GM12878 (cell line): ENCODE data around the gene SLF1. TPM values are rescaled to one million over a fixed set of nuclear protein-coding genes. Genes with fewer than 3 reads are reported as not detected.

ENCODE experiments used
- ATAC-seq: fragments of 200-7000 bp; cut with Tn5 transposase; 3 replicates; pipeline ENCODE4 v1.9.1; 2020; ENCODE audit warnings: mild to moderate bottlenecking, moderate library complexity
- BruUV-seq: library from RNA; stranded (reverse); fragments of 400-500 nt; replicated peaks from 2 replicates; lab custom pipeline; 2021; lab: Mats Ljungman, UMichigan
- CTCF ChIA-PET: fragments of 300-600 bp; sonication (Branson Sonifier 250); formaldehyde crosslinking; extraction: SDS; loops from one replicate; lab custom pipeline; 2021; ENCODE audit warnings: inconsistent platforms; lab: Yijun Ruan, JAX
- POLR2A ChIA-PET: fragments of 350-600 bp; formaldehyde crosslinking; extraction: SDS; loops from one replicate; lab custom pipeline; 2021; ENCODE audit warnings: inconsistent platforms; lab: Charles Lee
- RAD21 ChIA-PET: fragments of 300-600 bp; sonication (Branson Sonifier 250); formaldehyde crosslinking; loops from one replicate; lab custom pipeline; 2023; ENCODE audit warnings: antibody characterized with exemption; ENCODE audit not compliant: unreplicated experiment; lab: Charles Lee
- SMC1A ChIA-PET: fragments of 300-600 bp; sonication (Branson Sonifier 250); formaldehyde crosslinking; loops from one replicate; lab custom pipeline; 2023; ENCODE audit not compliant: unreplicated experiment, uncharacterized antibody; lab: Charles Lee
- DNase-seq: peaks from one replicate; pipeline ENCODE4 v3.0.0-alpha.2; 2011; ENCODE audit warnings: low read depth, low spot score
- FAIRE-seq: peaks from 3 replicates; lab custom pipeline; 2011; peaks lifted over from hg19 to GRCh38; lab: Jason Lieb, UNC
- H2AFZ ChIP-seq: 2 replicates; pipeline ENCODE4 v1.6.0; 2011; ENCODE audit warnings: low read depth, low read length, control low read depth; ENCODE audit not compliant: control insufficient read depth
- H3K27ac ChIP-seq: 2 replicates; pipeline ENCODE4 v1.5.1; 2011; ENCODE audit warnings: control low read depth; ENCODE audit not compliant: control insufficient read depth, insufficient read depth
- H3K27me3 ChIP-seq, 2 experiments: replicated peaks in 1 of 2; 2 replicates each; pipeline versions ENCODE4 v1.6.0 to v1.6.1; 2011; ENCODE audit warnings: low read length in 1 of 2; ENCODE audit not compliant: control insufficient read depth in 2 of 2, insufficient read depth in 2 of 2
- H3K36me3 ChIP-seq, 2 experiments: 2 replicates each; pipeline ENCODE4 v1.5.1; 2011; ENCODE audit warnings: low read length in 1 of 2; ENCODE audit not compliant: control insufficient read depth in 2 of 2, insufficient read depth in 2 of 2
- H3K4me1 ChIP-seq: 2 replicates; pipeline ENCODE4 v1.6.1; 2011; ENCODE audit warnings: mild to moderate bottlenecking, low read length, moderate library complexity, mixed read lengths; ENCODE audit not compliant: control insufficient read depth, insufficient read depth
- H3K4me2 ChIP-seq: 2 replicates; pipeline ENCODE4 v1.6.0; 2011; ENCODE audit warnings: control low read depth; ENCODE audit not compliant: control insufficient read depth, insufficient read depth
- H3K4me3 ChIP-seq: fragments of 200-600 bp; sonication (generic); 2 replicates; pipeline ENCODE4 v1.5.1; 2016
- H3K79me2 ChIP-seq: 2 replicates; pipeline ENCODE4 v1.6.0; 2011; ENCODE audit warnings: low read length; ENCODE audit not compliant: control insufficient read depth, insufficient read depth
- H3K9ac ChIP-seq: 2 replicates; pipeline ENCODE4 v1.8.0; 2011; ENCODE audit warnings: low read length, control low read depth, mixed read lengths; ENCODE audit not compliant: control insufficient read depth, insufficient read depth
- H3K9me3 ChIP-seq: replicated peaks from 3 replicates; pipeline ENCODE4 v1.5.1; 2011; ENCODE audit warnings: mild to moderate bottlenecking, low read length; ENCODE audit not compliant: control insufficient read depth, insufficient read depth
- H4K20me1 ChIP-seq: 2 replicates; pipeline ENCODE4 v1.6.0; 2011; ENCODE audit not compliant: control insufficient read depth, insufficient read depth
- BHLHE40 ChIP-seq, 2 experiments: fragments of 450-650 bp in 1 of 2; IDR thresholded peaks; 2 replicates each; pipeline ENCODE4 v1.6.1; 2011 to 2017; ENCODE audit warnings: low read depth in 2 of 2, borderline replicate concordance in 1 of 2, improper control_type of control experiment in 1 of 2, low read length in 1 of 2, mild to moderate bottlenecking in 1 of 2
- GATAD2B ChIP-seq: fragments of 450-650 bp; conservative IDR thresholded peaks from 2 replicates; pipeline ENCODE4 v1.6.1; 2017; ENCODE audit warnings: low read depth, mild to moderate bottlenecking, moderate library complexity
- NFYB ChIP-seq: IDR thresholded peaks from 2 replicates; pipeline ENCODE4 v1.6.1; 2011; ENCODE audit warnings: low read depth, mild to moderate bottlenecking, low read length, improper control_type of control experiment, moderate library complexity; ENCODE audit not compliant: insufficient read depth
- NR2C2 ChIP-seq: IDR thresholded peaks from 2 replicates; pipeline ENCODE4 v1.6.1; 2011; ENCODE audit warnings: borderline replicate concordance, low read depth; ENCODE audit not compliant: control insufficient read depth, insufficient read length
- NR2F1 ChIP-seq: fragments of 450-650 bp; conservative IDR thresholded peaks from 2 replicates; pipeline ENCODE4 v1.6.1; 2017; ENCODE audit warnings: mild to moderate bottlenecking
- POLR2A ChIP-seq: IDR thresholded peaks from 2 replicates; pipeline ENCODE4 v1.6.1; 2011; ENCODE audit warnings: low read depth, mild to moderate bottlenecking, low read length
- POLR2AphosphoS2 ChIP-seq: IDR thresholded peaks from 2 replicates; pipeline ENCODE4 v1.6.1; 2011; ENCODE audit warnings: low read depth, mild to moderate bottlenecking, low read length, improper control_type of control experiment, moderate library complexity
- POLR2AphosphoS5 ChIP-seq: IDR thresholded peaks from 2 replicates; pipeline ENCODE4 v1.6.1; 2011; ENCODE audit warnings: mild to moderate bottlenecking, low read length, inconsistent platforms
- POU2F2 ChIP-seq: IDR thresholded peaks from 3 replicates; pipeline ENCODE4 v1.6.1; 2011; ENCODE audit warnings: low read depth, mild to moderate bottlenecking, low read length, borderline replicate concordance
- TBL1XR1 ChIP-seq: IDR thresholded peaks from 2 replicates; pipeline ENCODE4 v1.6.1; 2012; ENCODE audit warnings: low read depth, low read length, improper control_type of control experiment
- ZNF24 ChIP-seq: fragments of 450-650 bp; IDR thresholded peaks from 2 replicates; pipeline ENCODE4 v1.6.1; 2017; ENCODE audit warnings: antibody characterized with exemption, mild to moderate bottlenecking
- WGBS: methylation state at CpG from one replicate; pipeline ENCODE4 v1.1.6; 2016; ENCODE audit warnings: low lambda C conversion rate; ENCODE audit not compliant: insufficient replicate concordance, insufficient coverage; ENCODE audit errors: missing lambda C conversion rate; 5-methylcytosine and 5-hydroxymethylcytosine counted together
- in situ Hi-C: fragments of 300-500 bp; cut with MboI; formaldehyde crosslinking; loops from 9 replicates; pipeline ENCODE4 v1.14.3; 2018; ENCODE audit warnings: mixed read lengths
- intact Hi-C: fragments of 100-400 bp; cut with micrococcal nuclease; formaldehyde crosslinking; loops from one replicate; pipeline ENCODE4 v1.14.2; 2022; ENCODE audit not compliant: unreplicated experiment
- polyA plus RNA-seq, 11 experiments: library from polyadenylated mRNA; depleted of rRNA in 4 of 11; unstranded in 6 of 11; stranded (reverse) in 5 of 11; fragments of >200 nt; fragmentation: Nextera tagmentation in 4 of 11; fragmentation: Illumina TruSeq in 1 of 11; extraction: Ambion mirVana in 4 of 11; extraction: Trizol in 1 of 11; gene quantifications; 1 replicate in 1 of 11; 2 replicates in 10 of 11; pipeline versions ENCODE4 v1.2.1 to v1.2.3, GENCODE V29; 2011 to 2016; ENCODE audit warnings: inconsistent platforms in 2 of 11, missing spikeins in 2 of 11, low read depth in 1 of 11
- total RNA-seq, 4 experiments: library from RNA; depleted of rRNA in 3 of 4; stranded (reverse); fragments of >200 nt in 3 of 4; fragmentation: Illumina TruSeq in 1 of 4; extraction: Trizol in 1 of 4; gene quantifications; 2 replicates each; pipeline versions ENCODE4 v1.2.1 to v1.2.3, GENCODE V29; 2013 to 2021
- TF ChIP-seq, protein P1 (sequence below): IDR thresholded peaks from 2 replicates; pipeline ENCODE4 v1.6.1; 2012; ENCODE audit warnings: low read length, inconsistent platforms

Gene SLF1
- total and polyA plus RNA-seq, 10 of the 15 experiments (the other 5 are each of a cell fraction or from before 2014, with no cell fraction given) = 8.1 to 27.0 (median 13.4) TPM

- ChIA-PET POLR2A (no interaction called here), CTCF (no interaction called here), SMC1A (interaction anchor here (1.9 kb wide), 1 partner anchor 134 kb away, joined by 4 read pairs; no protein-coding TSS in a partner anchor), RAD21 (no interaction called here)
- Histone ChIP-seq H3K27me3 (no peaks in the 10 kb centered on the region), H3K9me3 (peaks cover 21% of the 10 kb centered on the region), H3K4me2 (no peak overlapping the region), H3K9ac (no peak overlapping the region), H3K27ac (no peak overlapping the region), H3K79me2 (no peaks in the 10 kb centered on the region), H3K4me1 (no peaks in the 10 kb centered on the region), H4K20me1 (no peaks in the 10 kb centered on the region), H3K36me3 (peaks cover 2 to 8% of the 10 kb centered on the region in 2 experiments; a peak in 3 of 4 replicates), H2AFZ (no peak overlapping the region), H3K4me3 (no peak overlapping the region)
- no peak for ATAC-seq
- in situ Hi-C loops (no loop called here), intact Hi-C loops (no loop called here)
- no peak for FAIRE-seq
- WGBS = 100% methylated on average over 1 of the region's 1 CpG
- no TSS peak for BruUV-seq
- TF ChIP-seq TBL1XR1 = no peak
- no peak for TF ChIP-seq POU2F2
- no peak for DNase-seq
Measured at GRCh38 chr5:94658272-94658671, 39.8 kb downstream of the SLF1 start.

DNA sequence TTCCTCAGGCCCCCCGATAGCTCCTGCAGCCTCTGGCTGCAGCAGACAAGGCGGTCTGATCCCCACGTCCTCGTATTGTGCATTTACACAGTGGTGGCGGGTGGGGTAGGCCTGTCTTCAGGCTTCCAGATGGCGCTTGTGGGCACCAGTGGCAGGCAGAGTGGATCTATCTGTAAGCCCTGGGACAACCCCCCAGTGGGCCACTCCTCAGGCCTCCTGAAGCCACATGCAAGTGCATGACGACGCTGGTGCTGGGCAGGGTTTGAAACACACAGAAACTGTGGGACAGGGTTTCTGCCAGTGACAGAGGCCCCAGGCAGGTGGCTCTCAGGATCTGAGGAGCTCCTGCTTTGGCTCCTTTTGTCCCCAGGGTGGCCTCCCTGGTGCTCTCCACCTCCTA is 42.0 kb downstream of the SLF1 start:
- FAIRE-seq (no peak), ATAC-seq (no peak), DNase-seq (no peak)
- WGBS = 90% methylated on average over 8 of the region's 8 CpGs
- no peaks in the 10 kb centered on the region for H3K4me1 ChIP-seq
- H3K36me3 ChIP-seq = peaks cover 0 to 8% of the 10 kb centered on the region in 2 experiments; a peak in 2 of 4 replicates
- H3K4me3 ChIP-seq = no peak overlapping the region
- intact Hi-C loops = no loop called here
- RAD21 ChIA-PET = no interaction called here
- in situ Hi-C loops = no loop called here
- BruUV-seq = no TSS peak
- peaks cover 16% of the 10 kb centered on the region for H3K9me3 ChIP-seq
- H3K4me2 ChIP-seq = no peak overlapping the region
- no peak for TF ChIP-seq ZNF24
- no peak for TF ChIP-seq NR2C2
- TF ChIP-seq POLR2AphosphoS2 = no peak
- TF ChIP-seq BHLHE40 (IDR thresholded peaks at IDR 0.05; ENCODE audit: borderline replicate concordance in 1 of 2, low read depth in 2 of 2, low read length in 1 of 2) = no peak
- TF ChIP-seq GATAD2B = no peak
- no peak for TF ChIP-seq NFYB
- no peak for TF ChIP-seq POLR2A
- no peak for TF ChIP-seq POLR2AphosphoS5
- no peak for TF ChIP-seq NR2F1
- TF ChIP-seq, protein P1, sequence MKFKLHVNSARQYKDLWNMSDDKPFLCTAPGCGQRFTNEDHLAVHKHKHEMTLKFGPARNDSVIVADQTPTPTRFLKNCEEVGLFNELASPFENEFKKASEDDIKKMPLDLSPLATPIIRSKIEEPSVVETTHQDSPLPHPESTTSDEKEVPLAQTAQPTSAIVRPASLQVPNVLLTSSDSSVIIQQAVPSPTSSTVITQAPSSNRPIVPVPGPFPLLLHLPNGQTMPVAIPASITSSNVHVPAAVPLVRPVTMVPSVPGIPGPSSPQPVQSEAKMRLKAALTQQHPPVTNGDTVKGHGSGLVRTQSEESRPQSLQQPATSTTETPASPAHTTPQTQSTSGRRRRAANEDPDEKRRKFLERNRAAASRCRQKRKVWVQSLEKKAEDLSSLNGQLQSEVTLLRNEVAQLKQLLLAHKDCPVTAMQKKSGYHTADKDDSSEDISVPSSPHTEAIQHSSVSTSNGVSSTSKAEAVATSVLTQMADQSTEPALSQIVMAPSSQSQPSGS = no peak
- POLR2A ChIA-PET = no interaction called here
- no peaks in the 10 kb centered on the region for H4K20me1 ChIP-seq
- H3K27ac ChIP-seq = no peak overlapping the region
- no peaks in the 10 kb centered on the region for H3K79me2 ChIP-seq
- CTCF ChIA-PET = no interaction called here
- no peak overlapping the region for H2AFZ ChIP-seq
- no peaks in the 10 kb centered on the region for H3K27me3 ChIP-seq
- SMC1A ChIA-PET = no interaction called here
- no peak overlapping the region for H3K9ac ChIP-seq
